GM08714 (cell line): ENCODE data around the gene UNC13A.

Experiments used
- H3K4me3 ChIP-seq: fragments of 200-500 bp; sonication (Bioruptor generic); 2 replicates; pipeline ENCODE4 v1.5.1; 2014; ENCODE audit warnings: mild to moderate bottlenecking, low read length, inconsistent platforms
- ZNF274 ChIP-seq: IDR thresholded peaks from 2 replicates; pipeline ENCODE4 v1.6.1; 2012; ENCODE audit warnings: mild to moderate bottlenecking, low read depth, low read length

The UNC13A gene

DNA sequence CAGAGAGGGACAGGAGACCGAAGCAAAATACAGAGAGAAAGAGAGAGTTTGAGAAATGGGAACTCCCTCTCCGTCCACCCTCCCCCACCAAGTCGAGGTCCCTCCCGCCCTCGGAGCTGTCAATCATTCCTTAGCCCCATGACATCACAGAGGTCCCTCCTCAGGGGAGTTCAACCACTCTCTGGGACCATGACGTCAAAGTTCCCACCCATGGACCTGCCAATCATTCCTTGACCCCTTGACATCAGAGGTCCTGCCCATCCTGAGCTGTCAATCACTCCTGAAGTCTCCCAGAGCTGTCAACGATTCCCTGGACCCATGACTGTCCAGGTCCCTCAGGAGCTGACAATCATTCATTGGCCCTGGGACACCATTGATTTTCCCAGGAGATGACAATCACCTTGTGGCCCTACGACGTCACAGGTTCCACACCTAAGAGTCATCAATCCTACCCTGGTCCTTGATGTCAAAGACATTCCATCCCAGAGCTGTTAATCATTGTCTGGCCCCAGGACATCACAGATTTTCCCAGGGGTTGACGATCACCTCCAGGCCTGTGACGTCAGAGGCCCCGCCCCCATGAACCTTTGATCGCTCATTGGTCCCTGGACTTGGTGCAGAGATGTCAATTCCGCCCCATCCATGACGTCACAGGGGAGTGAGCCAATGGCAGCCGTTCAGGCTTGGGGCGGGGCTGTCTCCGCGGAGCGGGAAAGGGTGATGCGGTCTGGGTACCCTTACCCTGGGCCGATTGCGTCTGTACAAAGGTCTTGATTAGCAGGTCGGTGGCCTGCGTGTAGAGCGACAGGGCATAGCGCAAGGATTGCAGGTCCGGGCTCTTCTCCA, 71.0 kb downstream of the UNC13A start:
- H3K4me3 ChIP-seq: no peak overlapping the region
- TF ChIP-seq ZNF274: no peak

DNA sequence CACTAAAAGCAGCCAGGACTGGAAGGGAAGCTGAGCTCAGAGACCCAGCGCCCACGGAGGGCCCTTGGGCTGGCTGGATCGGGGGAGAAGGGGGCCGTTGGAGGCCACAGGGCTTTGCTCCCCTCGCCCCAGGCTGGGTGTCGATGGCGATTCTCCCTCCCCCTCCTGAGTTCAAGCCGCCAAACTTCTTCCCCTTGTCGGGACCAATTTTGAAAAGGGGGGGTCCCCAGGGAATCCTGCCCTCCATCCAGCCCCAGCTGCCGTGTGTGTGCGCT, 71.5 kb downstream of the UNC13A start:
- no peak for TF ChIP-seq ZNF274
- no peak overlapping the region for H3K4me3 ChIP-seq

DNA sequence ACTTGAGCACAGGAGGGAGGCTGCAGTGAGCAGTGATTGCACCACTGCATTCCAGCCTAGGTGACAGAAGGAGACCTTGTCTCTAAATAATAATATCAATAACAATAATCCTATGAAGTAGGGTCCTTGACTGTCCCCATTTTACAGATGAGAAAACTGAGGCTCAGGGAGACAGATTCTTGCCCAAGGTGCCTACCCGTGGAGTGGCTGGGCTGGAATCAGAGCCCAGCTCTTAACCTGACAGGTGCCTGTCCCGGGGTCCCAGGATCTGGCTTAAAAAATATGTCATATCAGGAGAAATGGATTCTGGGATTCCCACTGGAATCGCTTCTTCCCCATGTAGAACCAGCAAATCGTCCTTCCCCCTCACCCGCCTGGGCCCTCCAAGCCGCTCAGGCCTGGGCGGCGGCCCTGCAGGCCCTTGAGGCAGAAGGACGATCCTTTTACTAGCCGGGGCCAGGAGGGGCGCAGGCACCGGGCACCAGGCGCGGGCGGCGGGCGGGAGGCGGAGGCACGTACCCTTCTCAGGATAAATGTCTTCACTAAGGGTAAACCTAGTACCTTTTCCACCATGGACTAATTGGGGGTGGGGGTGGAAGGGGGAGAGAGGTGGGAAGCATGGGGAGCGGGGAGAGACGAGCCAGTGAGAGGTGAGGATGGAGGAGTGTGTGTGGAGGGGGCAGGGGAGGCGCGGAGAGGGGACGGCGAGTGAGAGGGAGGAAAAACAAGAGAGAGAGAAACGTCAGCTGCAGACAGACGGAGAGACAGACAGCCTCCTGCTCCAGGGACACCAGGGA, 72.1 kb downstream of the UNC13A start:
- TF ChIP-seq ZNF274: no peak
- H3K4me3 ChIP-seq: no peak overlapping the region

DNA sequence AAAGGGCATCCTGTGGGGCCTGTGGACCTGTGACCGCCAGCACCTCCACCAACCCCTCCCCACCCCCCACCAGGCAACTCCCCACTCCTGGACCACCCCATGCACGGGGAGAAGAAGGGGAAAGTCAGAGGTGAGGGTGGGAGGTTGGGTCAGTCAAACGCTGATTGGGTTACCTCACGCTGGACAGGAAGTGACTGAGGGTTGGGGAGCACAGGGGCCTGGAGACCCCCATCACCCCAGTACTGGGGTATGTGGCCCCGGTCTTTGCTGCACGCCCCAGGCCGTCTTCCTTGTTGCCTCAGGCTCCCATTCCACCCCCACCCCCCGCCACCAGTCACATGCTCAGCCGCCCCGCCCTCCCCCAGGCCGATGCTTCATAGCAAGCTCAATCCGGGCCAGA, 73.7 kb downstream of the UNC13A start:
- no peak for TF ChIP-seq ZNF274
- no peak overlapping the region for H3K4me3 ChIP-seq

DNA sequence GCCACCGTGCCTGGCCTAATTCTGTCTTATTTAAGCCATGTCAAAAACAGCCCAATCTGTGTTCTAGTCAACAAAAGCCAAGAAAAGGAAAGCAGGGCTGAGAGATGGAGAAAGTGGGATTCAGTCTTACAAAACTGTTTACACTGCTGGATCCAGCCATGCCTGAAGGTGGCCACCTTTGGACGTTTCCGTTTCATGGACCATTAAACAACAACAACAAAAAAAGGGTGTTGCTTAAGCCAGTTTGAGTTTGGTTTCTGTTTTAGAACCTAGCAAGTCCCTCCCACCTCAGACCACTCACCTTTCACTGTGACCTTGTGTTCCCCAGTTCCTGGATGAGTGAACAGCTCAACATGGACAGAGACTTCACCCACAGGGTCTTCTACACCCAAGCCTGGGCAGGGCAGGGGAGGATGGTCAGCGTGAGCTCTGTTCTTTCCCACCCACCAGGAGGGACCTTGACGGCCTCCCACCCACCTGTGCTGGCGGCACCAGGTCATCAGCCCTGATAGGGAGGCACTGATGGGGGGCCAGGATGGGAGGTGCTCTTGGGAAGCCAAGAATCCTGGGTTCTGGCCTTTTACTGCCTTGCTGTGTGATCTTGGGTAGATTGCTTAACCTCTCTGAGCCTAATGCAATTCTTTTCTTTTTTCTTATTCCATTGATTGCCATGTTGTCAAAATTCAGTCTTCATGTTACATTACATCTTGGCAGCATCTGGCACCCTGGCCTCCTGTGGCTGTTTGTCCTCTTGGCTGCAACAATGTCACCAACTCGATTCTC, 76.5 kb downstream of the UNC13A start:
- TF ChIP-seq ZNF274: no peak
- H3K4me3 ChIP-seq: no peak overlapping the region

DNA sequence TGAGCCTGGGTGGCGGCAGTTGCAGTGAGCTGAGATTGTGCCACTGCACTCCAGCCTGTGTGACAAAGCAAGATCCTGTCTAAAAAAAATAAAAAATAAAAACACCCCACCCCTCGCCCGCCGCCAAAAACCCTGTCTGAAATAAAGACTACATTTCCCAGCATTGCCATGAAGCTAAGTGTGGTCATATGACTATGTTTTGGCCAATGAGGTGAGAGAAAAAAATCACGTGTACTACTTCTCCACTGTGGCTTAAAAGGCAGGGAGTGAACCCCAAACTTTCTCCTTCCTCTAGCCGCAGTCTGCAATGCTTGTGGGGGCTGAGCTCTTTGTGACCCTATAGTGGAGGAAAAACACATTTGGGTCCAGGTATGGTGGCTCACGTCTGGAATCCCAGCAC, 77.8 kb downstream of the UNC13A start:
- TF ChIP-seq ZNF274: no peak

DNA sequence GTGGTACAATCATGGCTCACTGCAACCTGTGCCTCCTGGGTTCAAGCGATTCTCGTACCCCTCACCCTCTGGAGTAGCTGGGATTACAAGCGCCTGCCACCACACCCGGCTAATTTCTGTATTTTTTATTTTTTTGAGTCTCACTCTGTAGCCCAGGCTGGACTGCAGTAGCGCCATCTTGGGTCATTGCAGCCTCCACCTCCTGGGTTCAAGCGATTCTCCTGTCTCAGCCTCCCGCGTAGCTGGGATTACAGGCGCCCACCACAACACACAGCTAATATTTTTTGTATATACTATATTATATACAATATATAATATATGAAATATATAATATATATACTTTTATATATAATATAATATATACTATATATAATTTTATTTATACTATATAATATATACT, 80.2 kb downstream of the UNC13A start:
- no peak for TF ChIP-seq ZNF274
- H3K4me3 ChIP-seq: no peak overlapping the region

More for the DNA sequence above, 77.8 kb downstream of the UNC13A start:
- H3K4me3 ChIP-seq: no peak overlapping the region

DNA sequence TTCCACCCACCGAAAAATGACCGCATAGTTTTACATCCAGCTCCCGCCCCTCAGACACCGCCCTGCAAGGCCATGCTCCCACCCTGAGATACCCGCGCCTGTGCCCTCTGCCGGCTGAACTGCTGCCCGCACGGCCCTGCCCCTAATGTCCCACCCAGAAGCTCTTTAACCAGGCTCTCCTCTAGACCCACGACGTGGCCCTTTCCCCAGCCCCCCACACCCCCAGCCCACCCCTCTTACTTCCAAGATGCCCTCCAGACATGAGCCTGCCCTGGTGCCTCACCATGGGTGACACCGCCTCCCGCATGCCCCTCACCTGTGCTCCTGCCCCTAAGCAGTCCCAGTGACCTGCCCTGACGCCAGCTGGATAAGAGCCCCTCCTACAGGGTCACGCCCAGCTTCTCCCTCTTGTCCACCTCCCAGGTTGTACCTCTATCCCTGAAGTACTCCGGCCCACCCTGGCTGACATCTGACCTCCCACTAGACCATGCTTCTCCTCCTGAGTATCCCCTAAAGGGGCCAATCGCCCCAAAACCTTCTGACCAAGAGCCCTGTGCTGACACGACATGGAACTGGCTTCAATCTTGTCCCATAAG, 81.5 kb downstream of the UNC13A start:
- TF ChIP-seq ZNF274: no peak
- no peak overlapping the region; the same call in 1 of the 2 replicates for H3K4me3 ChIP-seq

DNA sequence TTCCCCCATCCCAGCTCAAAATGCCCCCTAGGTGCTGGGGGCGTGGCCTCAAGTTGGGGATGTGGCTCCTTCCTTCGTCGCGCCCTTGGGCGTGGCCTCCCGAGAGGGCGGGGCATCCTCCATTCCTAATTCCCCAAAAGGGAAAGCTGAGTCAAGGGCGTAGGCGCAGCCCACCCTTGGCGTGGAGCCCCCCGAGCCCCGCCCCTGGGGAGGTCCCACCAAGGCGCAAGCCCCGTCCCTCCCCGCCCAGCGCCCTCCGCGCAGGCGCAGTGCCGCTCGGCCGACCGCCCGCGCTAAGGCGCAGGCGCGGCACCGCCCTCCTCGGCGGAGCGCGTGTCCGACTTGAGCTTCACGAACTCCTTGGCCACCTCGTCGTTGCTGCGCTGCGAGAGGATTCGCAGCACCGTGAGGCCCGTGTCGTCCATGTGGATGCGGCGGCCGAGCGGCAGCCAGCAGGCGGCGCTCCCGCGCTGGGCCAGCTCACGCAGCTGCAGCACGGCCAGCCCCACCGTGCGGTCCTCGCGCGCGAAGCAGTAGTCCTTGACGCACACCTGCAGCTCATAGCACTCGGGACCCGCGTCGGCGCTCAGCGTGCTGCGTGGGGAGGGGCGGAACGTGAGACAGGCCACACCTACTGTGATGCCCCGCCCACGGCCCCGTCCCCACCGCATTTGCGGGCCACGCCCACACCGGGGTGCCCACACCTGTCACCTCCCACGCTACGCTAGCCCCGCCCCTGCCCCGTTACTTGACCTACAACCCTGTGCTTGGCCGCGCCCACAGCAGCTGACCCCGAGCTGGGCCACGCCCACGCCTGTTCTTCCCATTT, 82.2 kb downstream of the UNC13A start:
- TF ChIP-seq ZNF274: no peak
- H3K4me3 ChIP-seq: peak overlapping the region; percentile 36; the same call in 1 of the 2 replicates

DNA sequence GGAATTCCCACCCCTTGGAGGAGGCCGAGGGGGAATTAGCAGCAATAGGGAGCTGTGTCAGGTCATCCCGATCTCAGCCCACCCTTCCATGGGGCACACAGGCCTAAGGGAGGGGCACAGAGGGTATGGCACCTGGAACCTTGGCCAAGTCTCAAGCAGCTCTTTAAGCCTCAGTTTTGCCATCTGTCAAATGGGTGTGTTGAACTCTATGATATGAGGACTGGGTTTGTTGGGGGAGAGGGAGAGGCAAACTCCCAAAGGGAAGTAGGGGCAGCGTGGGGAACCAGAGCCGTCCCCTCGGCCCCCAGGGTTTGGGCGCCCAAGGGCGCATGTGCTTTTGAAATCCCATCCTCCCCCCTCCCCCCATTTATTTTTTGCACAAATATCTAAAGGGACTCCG, 83.0 kb downstream of the UNC13A start:
- H3K4me3 ChIP-seq: no peak overlapping the region
- no peak for TF ChIP-seq ZNF274

DNA sequence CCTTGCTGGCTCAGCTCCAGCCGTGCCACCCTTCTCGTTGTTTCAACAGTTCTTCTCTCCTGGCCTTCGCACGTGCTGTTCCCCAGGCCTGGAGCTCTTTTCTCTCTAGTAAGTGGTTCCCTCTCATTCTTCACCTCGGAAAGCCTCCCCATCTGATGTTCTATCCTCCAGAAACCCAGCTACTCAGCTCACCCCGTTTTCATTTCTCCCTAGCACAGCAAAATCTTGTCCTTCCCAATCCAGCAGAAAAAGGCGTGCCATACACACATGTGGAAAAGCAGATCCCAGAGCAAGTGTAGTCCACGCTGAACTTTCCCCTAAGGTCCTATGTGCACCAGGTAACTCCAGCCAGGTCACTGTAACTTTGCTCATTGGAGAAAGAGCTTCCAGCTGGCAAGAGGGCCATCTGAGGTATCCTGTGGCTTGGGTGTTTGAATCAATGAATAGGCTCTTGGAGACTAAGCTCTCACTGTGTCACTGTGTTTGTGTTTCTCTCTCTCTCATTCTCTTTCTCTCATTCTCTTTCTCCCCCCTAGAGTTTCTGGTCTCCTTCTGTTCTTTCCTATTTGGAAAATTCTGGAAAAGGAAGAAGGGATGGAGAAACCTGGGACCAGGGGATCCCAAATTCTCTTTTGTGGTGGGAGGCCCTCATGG, 83.7 kb downstream of the UNC13A start:
- H3K4me3 ChIP-seq: no peak overlapping the region
- no peak for TF ChIP-seq ZNF274

DNA sequence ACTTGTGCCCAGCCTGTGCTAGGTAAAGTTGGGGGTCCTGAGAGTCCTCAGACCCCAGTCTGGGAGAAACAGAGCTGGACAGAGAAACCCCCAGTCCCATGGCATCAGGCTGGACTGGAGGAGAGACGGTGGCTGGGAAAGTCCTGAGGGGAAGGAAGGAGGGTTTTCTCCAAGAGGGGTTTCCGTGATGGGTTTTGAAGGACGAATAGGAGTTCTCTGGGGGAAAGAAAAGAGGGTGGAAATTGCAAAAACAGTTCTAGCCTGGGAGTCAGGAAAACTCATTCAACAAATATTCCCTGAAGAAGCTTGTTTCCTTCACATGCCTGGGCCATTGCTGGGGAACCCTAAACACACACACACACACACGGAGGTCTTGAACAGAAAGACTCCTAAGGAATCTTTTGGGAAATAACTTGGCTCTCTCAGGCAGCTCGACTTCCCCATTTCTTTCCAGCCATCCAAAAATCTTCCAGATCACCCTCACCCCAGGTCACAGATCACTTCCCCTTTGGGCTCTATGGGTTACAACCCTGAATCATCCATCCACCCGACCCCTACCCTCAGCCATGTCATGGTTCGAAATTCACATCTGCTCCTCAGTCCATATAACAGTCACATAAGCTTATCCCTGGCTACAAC, 85.2 kb downstream of the UNC13A start:
- TF ChIP-seq ZNF274: no peak

More for the DNA sequence above, 85.2 kb downstream of the UNC13A start:
- H3K4me3 ChIP-seq: no peak overlapping the region
